HG02981 (cell line): Measurements from ENCODE around the gene CEMIP2.

Experiments
- ATAC-seq: cut with Tn5 transposase; IDR thresholded peaks from one replicate; pipeline ENCODE4 v1.9.1; 2021; ENCODE audit warnings: mild to moderate bottlenecking, moderate library complexity; ENCODE audit not compliant: unreplicated experiment

Gene CEMIP2

DNA sequence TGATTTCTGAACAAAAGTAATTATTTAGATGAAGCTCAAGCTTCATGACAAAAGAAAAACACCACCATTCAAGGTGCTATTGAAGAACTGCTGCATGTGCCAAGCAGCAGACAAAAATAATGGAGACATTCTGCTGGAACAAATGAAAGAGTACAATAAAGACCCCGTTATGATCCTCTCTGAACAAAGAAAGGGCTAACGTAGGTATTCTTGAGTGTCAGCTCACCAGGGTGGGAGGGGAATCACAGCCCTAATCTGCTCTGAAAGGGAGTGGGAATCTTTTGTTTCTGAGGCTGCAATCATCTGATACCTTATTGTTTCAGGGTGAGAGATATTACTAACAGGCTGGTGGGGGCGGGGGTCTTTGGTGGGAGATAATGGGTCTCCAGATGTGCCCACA, 15.4 kb downstream of the CEMIP2 start:
- no peak for ATAC-seq

DNA sequence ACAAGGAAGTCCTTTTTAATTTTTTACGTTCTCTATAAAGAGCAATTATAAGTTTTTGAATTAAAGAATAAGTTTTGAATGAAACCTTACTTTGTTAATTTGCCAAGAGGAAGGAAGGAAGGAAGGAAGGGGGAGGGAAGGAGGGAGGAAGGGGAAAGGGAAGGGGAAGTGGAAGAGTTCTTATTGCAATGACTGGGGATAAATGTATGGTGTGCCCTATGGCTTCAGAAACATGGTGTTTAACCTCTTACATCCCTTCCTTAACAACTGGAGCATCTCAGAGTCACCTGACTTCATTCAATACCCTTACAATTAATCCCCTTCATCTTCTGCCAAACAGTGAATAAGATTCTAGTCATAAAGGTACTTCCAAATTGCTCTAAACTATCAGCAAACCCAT, 16.0 kb downstream of the CEMIP2 start:
- no peak for ATAC-seq

GRCh38 chr9:71748280-71748743, 20.0 kb downstream of the CEMIP2 start:
- no peak for ATAC-seq

DNA sequence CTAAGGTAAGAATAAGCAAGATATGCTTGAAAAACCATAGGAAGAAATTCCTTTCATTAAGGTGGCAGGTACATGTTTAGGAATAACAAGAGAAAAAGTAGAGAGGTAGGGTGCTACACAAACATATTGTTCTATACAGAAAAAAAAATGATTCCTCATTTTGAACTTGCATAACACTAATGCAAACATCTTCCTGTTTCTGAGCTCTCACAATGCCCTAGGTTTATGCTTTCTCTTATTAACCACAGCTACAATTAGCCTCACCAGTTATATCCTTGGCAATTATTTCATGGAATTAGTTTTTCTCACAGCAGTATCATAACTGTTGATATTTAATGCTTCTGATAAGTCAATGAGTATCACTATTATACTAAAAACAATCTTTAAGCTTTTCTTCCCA, 20.7 kb downstream of the CEMIP2 start:
- no peak for ATAC-seq

DNA sequence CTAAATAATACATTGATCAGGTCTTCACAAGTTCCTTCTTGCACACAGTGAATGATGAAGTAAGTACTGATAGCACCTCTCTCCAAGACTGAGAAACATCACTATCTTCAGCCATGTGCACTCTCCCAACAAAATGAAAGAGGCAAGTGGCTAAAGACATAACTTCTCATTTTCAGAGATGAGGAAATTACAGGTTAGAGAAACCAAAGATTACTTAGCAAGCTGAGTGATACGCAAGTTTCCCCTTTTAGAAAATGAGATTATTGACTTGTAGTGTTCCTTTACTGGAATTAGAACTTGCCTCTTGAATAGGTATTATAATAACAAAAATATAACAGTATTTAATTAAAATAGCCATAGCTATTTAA, 21.6 kb downstream of the CEMIP2 start:
- no peak for ATAC-seq

DNA sequence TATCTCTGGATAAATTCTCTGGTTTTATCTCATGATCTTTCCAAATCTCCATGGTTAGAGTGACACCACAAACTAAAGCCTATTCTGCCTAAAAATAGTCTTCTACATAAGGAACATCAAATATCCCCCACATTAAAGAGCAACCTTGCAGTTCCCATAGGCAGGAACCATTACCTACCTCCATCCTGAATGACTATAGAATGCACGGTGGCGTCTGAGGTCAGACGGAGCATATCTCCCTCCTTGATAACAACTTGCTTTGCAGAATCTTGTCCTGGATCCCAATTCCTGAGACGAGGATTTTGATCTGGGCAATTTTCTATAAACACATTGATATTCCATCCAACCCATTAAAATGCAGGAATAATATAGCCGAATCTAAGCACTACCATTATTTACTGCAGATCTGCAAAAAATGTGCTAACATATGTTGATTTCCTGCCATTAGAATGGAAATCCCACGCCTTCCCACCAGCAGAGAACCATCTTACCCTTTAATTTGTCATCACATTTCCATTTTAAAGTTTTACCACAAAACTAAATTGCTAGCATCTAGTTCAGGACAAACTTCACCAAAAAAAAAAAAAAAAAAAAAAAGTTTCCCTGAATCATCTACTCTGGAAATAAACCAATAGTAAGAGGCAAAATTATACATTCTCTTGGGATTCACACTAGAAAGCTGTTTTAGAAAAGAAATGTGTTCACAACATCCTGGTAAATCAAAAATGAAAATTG, 22.1 kb downstream of the CEMIP2 start:
- no peak for ATAC-seq

DNA sequence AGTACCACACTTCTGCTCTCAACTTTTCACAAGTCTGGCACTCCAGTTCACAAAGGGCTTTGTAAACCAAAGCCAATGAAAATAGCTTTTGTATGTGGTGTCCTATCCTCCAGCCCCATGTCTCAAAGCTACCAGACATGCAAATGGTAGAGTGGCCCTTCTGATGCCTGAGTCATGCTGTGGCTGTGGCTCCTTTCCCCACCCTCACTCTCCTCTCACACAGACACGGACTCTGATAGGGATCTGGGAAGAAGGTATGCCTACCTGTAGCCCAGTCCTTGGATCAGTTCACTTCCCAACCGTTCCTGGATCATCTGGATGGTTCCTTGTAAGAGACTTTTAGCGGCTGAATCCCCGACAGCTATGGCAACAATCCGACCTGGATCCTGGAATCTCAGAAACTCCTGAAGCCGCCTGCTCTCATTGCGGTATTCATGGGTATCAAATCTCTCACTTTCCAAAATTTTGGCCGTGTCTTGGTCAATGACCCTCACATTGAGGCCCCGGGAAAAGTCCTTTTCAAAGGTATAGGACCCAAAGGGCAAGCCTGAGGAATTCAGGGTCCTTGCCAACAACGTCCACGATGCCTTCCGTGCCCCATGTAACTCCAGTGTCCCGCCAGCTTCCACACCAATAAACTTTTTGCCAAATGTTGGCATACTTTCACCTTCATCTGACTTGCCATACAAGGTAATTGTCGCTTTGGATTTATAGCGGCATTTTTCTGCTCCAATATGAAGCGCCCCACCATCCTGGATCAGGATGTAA, 23.4 kb downstream of the CEMIP2 start:
- no peak for ATAC-seq

DNA sequence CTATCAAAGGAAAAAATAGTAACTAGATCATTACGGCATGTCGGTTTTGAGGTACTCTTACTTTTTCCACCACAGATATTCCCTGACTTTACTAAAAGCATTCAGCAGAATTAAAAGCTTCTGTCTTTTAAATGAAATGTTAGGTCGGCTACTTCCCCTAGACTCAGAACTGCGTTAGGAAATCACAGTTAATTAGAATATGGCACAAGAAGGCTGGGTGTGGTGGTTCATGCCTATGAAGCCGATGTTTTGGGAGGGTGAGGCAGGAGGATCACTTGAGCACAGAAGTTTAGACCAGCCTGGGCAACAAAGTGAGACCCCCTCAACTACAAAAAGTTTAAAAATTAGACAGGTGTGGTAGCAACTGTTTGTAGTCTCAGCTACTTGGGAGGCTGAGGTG, 24.4 kb downstream of the CEMIP2 start:
- no peak for ATAC-seq

DNA sequence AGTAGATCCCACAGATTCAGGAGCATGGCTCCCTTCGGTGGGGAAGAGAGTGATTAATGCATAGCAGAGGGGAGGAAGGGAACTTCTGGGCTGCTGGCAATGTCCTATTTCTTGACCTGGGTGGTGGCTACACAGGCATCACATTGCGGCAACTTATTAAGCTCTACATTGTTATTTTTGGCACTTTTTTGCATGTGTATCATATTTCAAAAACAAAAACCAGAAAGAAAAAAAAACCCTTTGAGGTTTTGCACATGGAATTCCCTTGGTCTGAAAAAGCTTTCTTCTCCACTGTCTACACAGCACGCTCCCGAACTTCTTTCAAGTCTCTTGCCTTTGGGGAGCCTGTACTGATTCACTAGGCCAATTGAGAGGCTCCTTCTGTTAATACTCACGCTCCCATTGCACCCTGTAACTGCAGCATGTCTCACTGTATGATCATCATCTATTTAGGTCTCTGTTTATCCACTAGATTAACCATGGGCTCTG, 25.1 kb downstream of the CEMIP2 start:
- ATAC-seq, result no peak

GRCh38 chr9:71742703-71743102, 25.6 kb downstream of the CEMIP2 start:
- no peak for ATAC-seq

DNA sequence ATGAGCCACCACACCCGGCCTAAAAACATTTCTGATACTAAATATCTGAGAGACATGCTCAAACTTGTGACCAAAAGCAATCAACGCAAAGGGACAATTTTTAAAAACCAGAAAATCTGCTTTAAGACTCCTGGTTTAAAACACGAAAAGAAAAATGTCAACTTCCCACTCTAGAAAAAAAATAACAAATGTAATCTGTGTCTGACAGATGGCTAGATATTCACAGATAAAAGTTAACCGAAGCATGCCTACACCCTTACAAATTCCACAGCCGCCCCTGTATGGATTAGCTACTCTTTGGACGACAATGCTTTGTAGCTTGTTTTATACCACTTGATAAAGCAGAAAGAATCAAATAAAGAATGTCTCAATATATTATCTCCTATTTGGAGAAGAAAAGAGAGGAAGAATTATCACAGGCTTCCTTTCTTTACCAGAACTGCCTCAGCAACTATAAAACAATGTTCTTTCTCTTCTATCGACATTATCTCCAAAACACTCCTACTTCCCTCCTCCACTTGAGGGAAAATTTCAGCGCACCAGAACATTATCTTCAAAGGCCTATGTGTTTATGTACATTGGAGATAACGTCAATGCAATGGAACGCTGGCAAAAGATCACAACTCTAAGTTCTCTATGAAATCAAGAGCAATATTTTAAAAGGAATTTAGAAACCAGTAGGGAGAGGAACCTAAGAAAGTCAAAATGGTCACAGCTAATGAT, 26.2 kb downstream of the CEMIP2 start:
- no peak for ATAC-seq

- ATAC-seq, result no peak
Measured at GRCh38 chr9:71740199-71740598, 28.1 kb downstream of the CEMIP2 start.

DNA sequence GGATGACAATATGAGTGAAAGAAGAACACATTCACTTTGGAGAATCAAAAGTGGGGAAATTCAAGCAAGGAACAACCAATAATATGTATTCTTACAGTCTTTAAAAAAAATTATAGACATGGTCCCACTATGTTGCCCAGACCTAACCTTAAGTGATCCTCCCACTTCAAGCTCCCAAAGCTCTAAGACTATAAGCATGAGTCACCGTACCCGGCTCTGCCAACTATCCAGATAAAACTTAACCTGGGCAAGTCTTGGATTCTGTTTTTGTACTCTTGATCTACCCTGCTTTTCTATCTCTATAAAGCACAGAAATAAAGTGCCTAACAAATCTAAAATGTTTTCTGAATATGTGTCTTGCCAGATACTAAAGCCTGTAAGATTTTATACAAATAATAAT, 30.9 kb downstream of the CEMIP2 start:
- no peak for ATAC-seq

- ATAC-seq, result no peak
Measured at GRCh38 chr9:71736236-71736635, 32.1 kb downstream of the CEMIP2 start.

DNA sequence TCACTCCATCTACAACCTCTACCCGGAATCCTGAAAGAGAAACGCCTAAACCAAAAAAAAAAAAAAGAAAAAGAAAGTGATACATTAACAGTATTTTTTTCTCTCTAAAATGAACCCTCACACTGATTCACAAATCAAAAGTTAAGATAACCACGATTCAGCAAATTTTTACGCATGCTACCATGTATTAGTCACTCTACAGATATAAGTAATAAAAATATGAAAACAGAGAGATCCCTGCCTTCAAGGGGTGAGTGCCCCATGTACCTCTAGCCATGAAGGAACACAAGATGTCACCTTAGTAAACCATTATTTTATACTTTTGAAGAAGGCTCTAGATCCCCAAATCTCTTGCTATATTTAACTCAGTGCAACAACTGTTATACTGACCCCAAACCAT, 33.4 kb downstream of the CEMIP2 start:
- no peak for ATAC-seq

- no peak for ATAC-seq
Measured at GRCh38 chr9:71733176-71733575, 35.1 kb downstream of the CEMIP2 start.

GRCh38 chr9:71729816-71730526, 38.3 kb downstream of the CEMIP2 start:
- no peak for ATAC-seq

DNA sequence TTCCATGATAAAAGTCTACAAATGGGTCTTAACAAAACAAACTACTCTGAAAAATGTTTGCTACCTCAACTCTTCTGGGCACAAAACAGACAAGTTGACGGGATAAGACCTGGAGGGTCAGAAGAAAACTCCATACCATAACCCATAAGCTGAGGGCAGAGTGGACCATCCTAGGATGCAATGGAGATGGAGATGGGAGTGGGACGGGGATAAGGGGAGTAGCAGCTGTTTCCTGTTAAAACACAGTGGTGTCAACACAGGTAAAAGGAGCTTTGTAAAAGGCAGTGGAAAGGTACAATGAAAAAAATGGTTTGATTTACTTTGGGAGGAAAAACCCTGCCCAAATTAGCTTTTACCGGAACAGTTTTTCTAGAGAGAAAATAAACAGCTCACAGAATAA, 41.6 kb downstream of the CEMIP2 start:
- no peak for ATAC-seq

DNA sequence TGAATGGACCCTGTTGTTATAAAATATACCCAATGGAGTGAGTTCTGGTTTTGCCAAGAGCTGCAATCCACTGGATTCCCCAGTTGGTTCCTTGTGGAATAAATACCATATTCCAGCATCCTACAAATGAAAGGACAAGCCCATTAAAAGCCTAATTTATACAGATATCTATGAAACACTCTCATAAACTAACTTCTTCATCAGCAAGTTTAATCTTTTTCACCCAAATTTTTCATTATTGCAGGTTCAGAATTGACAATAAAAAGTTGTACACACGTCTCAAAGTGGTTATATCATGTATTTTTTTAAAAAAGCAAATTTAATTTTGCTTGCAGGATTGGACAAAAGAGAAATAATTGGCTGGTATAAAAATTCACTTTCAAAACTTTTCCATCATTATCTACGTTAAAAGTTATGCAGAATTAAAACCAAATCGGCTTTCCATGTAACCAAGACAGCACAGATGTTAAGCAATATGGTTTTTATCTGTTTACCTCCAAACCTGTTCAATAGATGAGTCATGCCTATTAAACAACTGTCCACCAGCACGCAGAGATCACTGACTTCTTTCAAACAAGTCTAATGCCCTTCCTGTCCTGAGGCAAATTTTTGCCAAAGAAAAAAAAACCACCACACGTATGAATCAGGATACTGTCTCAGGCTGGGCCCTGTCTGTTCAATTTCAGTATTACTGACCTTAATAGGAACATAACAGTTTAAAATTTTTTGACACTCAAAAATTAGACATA, 42.5 kb downstream of the CEMIP2 start:
- ATAC-seq, result no peak

- no peak for ATAC-seq
Measured at GRCh38 chr9:71721855-71722254, 46.5 kb downstream of the CEMIP2 start.
